Endothelial cell (in vitro differentiated cells): ENCODE results near the gene CREBBP. TPM values are rescaled to one million over a fixed set of nuclear protein-coding genes. Genes with fewer than 3 reads are reported as not detected.

Experiments used
- DNase-seq: peaks from one replicate; pipeline ENCODE4 v3.0.0; 2021; ENCODE audit warnings: low spot score
- H3K27ac Mint-ChIP-seq: one replicate; pipeline ENCODE4 v1.8.0; 2021; ENCODE audit warnings: mixed read lengths, inconsistent platforms; ENCODE audit not compliant: unreplicated experiment
- H3K27me3 Mint-ChIP-seq: one replicate; pipeline ENCODE4 v1.8.0; 2021; ENCODE audit warnings: mild to moderate bottlenecking, moderate library complexity, mixed read lengths, inconsistent platforms; ENCODE audit not compliant: unreplicated experiment
- H3K36me3 Mint-ChIP-seq: one replicate; pipeline ENCODE4 v1.8.0; 2021; ENCODE audit warnings: mild to moderate bottlenecking, low read depth, mixed read lengths, inconsistent platforms; ENCODE audit not compliant: unreplicated experiment
- H3K4me1 Mint-ChIP-seq: one replicate; pipeline ENCODE4 v1.8.0; 2021; ENCODE audit warnings: mild to moderate bottlenecking, mixed read lengths, inconsistent platforms; ENCODE audit not compliant: unreplicated experiment
- H3K4me3 Mint-ChIP-seq: one replicate; pipeline ENCODE4 v1.8.0; 2021; ENCODE audit warnings: mild to moderate bottlenecking, mixed read lengths, inconsistent platforms; ENCODE audit not compliant: unreplicated experiment
- H3K9me3 Mint-ChIP-seq: one replicate; pipeline ENCODE4 v1.8.0; 2021; ENCODE audit warnings: mixed read lengths, inconsistent platforms; ENCODE audit not compliant: unreplicated experiment
- total RNA-seq: library from RNA; stranded (reverse); fragmentation: NEBNext Ultra II Directional; extraction: Animal tissue kit (Norgen Biotek cat#: 25700); gene quantifications from one replicate; pipeline ENCODE4 v1.2.1, GENCODE V29; 2021; ENCODE audit not compliant: unreplicated experiment
- TF ChIP-seq, protein P1 (sequence below): fragments of 200-600 bp; sonication (generic); IDR thresholded peaks from one replicate; pipeline ENCODE4 v1.5.0; 2021; ENCODE audit warnings: antibody characterized with exemption; ENCODE audit not compliant: unreplicated experiment

Gene CREBBP
- total RNA-seq, 1 donor from 2014 or later, result 66.3 TPM

GRCh38 chr16:3706253-3707012 lies 174.1 kb downstream of the CREBBP start:
- Mint-ChIP-seq H3K4me3 (no peak overlapping the region), H3K9me3 (no peaks in the 10 kb centered on the region), H3K4me1 (no peaks in the 10 kb centered on the region), H3K27me3 (peaks cover 6% of the 10 kb centered on the region), H3K27ac (no peak overlapping the region), H3K36me3 (no peaks in the 10 kb centered on the region)
- DNase-seq, result no peak
- TF ChIP-seq, protein P1, sequence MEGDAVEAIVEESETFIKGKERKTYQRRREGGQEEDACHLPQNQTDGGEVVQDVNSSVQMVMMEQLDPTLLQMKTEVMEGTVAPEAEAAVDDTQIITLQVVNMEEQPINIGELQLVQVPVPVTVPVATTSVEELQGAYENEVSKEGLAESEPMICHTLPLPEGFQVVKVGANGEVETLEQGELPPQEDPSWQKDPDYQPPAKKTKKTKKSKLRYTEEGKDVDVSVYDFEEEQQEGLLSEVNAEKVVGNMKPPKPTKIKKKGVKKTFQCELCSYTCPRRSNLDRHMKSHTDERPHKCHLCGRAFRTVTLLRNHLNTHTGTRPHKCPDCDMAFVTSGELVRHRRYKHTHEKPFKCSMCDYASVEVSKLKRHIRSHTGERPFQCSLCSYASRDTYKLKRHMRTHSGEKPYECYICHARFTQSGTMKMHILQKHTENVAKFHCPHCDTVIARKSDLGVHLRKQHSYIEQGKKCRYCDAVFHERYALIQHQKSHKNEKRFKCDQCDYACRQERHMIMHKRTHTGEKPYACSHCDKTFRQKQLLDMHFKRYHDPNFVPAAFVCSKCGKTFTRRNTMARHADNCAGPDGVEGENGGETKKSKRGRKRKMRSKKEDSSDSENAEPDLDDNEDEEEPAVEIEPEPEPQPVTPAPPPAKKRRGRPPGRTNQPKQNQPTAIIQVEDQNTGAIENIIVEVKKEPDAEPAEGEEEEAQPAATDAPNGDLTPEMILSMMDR, result no peak

- Mint-ChIP-seq H3K36me3 (no peaks in the 10 kb centered on the region), H3K9me3 (no peaks in the 10 kb centered on the region), H3K4me3 (no peak overlapping the region), H3K27ac (peak overlapping the region; percentile 17), H3K4me1 (no peaks in the 10 kb centered on the region), H3K27me3 (peaks cover 6% of the 10 kb centered on the region)
- DNase-seq, result no peak
- TF ChIP-seq, protein P1, result no peak
Observed at GRCh38 chr16:3702082-3702481, 178.4 kb downstream of the CREBBP start.

DNA sequence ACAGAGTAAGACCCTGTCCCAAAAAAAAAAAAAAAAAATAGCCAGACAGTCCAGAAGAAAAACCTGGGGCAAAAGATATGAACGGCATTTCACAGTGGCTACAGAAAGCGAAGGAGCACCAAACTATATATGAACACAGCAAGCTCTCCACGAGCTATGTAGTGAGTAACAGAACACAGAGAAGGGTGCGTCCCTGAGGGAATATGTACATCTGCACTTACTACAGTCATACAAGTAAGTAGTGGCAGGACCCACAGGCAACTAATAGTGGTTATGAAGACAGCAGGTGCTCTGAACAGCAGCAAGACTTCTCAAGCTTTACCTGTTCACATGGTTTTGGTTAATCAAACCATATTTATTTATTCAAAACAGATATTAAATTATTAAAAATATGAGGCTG lies 179.0 kb downstream of the CREBBP start:
- Mint-ChIP-seq H3K27me3 (peaks cover 6% of the 10 kb centered on the region), H3K4me1 (no peaks in the 10 kb centered on the region), H3K27ac (no peak overlapping the region), H3K36me3 (no peaks in the 10 kb centered on the region), H3K4me3 (no peak overlapping the region), H3K9me3 (no peaks in the 10 kb centered on the region)
- no peak for DNase-seq
- TF ChIP-seq, protein P1, result no peak

DNA sequence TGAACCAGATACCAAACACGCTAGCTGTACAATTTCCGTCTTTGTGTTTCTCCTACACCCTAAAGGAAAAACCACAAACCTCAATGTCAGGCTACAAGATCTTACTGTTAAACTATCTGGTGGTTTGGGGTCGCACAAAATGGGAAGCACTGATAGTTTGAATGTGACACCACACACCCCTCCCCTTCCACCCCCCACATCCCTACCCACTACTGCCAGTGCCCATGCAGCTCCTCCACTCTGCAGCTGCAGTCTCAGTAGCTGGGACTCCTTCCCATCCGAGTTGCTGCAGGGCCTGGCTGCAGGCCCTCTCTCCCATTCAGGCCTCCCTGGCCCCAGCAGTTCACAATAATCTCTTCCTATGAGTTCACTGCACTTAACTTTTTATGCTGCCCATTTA lies 181.6 kb downstream of the CREBBP start:
- no peak overlapping the region for H3K27ac Mint-ChIP-seq

More for the DNA sequence above, 181.6 kb downstream of the CREBBP start:
- Mint-ChIP-seq H3K4me1 (no peaks in the 10 kb centered on the region), H3K4me3 (no peak overlapping the region), H3K9me3 (no peaks in the 10 kb centered on the region), H3K36me3 (peaks cover 4% of the 10 kb centered on the region), H3K27me3 (peaks cover 2% of the 10 kb centered on the region)
- DNase-seq, result no peak
- TF ChIP-seq, protein P1, result no peak
